OCI-LY7 (cell line): ENCODE measurements around the gene TAS2R40.

Experiments
- CTCF ChIP-seq: fragments of 200-600 bp; sonication (generic); conservative IDR thresholded peaks from 2 replicates; pipeline ENCODE4 v1.5.1; 2014; ENCODE audit warnings: mild to moderate bottlenecking, antibody characterized with exemption, low read length, moderate library complexity, mixed read lengths
- EZH2phosphoT487 ChIP-seq: fragments of 200-600 bp; sonication (generic); IDR thresholded peaks from 2 replicates; pipeline ENCODE4 v1.6.1; 2018; ENCODE audit warnings: low read depth, borderline replicate concordance, mild to moderate bottlenecking, mixed run types, antibody characterized with exemption, low read length, moderate library complexity, mixed read lengths

DNA sequence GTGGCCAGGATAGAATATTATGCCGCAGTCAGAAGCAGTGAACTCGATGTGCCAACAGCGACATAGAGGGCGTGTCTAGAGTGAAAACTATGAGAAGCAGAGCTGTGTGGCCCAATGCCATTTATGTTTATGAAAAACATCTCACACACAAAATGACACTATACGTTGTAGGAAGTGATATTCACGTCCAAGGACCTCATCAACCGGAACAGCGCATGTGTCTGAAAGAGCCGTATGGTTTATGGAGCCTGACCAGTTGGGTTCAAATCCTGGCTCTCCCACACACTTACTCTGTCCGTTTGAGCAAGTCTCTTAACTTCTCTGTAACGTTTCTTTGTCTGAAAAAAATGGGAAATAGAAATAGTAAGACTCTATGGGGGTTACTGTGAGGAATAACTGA, 20.5 kb downstream of the TAS2R40 start:
- TF ChIP-seq CTCF (no peak), EZH2phosphoT487 (no peak)
